Measurements from ENCODE around the gene ARHGAP26. TPM values are rescaled to one million over a fixed set of nuclear protein-coding genes. Genes with fewer than 3 reads are reported as not detected.

ARHGAP26 gene
- total RNA-seq, 1 experiment from 2014 or later, result 65.5 TPM

DNA sequence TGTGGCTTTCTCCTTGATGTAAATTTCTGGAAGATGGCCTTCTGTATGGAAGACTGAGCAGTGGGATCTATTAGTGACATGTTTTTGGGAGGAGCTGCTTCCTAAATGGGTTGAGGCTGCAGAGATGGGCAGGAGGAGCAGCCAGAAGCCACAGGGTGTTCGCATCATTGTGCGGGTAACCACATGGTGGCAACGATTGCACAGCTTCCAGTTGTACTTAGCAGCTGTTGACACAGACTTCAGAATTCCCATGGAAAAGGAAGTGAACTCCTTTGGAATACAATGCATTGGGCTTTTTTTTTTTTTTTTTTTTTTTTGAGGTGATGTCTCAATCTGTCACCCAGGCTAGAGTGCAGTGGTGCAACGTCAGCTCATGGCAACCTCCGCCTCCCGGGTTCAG is 336.0 kb downstream of the ARHGAP26 start:
- no TSS peak for BruUV-seq (replicated peaks)
- DNase-seq (ENCODE audit: low read depth, low spot score), result peak; percentile 20
- Histone ChIP-seq H3K4me1 (ENCODE audit: control insufficient read depth, insufficient read depth, low read length) (peaks cover 3% of the 10 kb centered on the region; the same call in 1 of the 2 replicates), H3K4me3 (ENCODE audit: low read depth in 2 of 2, low read length in 2 of 2) (no peak overlapping the region), H3K36me3 (ENCODE audit: control insufficient read depth, insufficient read depth, low read length) (no peaks in the 10 kb centered on the region), H3K27me3 (ENCODE audit: control insufficient read depth, insufficient read depth, low read length) (no peaks in the 10 kb centered on the region), H3K9me3 (ENCODE audit: control insufficient read depth, insufficient read depth, low read depth, low read length) (no peaks in the 10 kb centered on the region), H3K27ac (ENCODE audit: low read length) (no peak overlapping the region)
- ATAC-seq, result peak; percentile 76; the same call in 1 of the 2 replicates
- TF ChIP-seq POLR2AphosphoS5 (IDR thresholded peaks at IDR 0.05; ENCODE audit: low read depth, low read length) (no peak), TCF7L2 (IDR thresholded peaks at IDR 0.05; ENCODE audit: low read depth, low read length) (no peak), SIN3A (IDR thresholded peaks at IDR 0.05; ENCODE audit: borderline replicate concordance, insufficient read depth, low read depth, low read length) (no peak)
- TF ChIP-seq, protein P1, sequence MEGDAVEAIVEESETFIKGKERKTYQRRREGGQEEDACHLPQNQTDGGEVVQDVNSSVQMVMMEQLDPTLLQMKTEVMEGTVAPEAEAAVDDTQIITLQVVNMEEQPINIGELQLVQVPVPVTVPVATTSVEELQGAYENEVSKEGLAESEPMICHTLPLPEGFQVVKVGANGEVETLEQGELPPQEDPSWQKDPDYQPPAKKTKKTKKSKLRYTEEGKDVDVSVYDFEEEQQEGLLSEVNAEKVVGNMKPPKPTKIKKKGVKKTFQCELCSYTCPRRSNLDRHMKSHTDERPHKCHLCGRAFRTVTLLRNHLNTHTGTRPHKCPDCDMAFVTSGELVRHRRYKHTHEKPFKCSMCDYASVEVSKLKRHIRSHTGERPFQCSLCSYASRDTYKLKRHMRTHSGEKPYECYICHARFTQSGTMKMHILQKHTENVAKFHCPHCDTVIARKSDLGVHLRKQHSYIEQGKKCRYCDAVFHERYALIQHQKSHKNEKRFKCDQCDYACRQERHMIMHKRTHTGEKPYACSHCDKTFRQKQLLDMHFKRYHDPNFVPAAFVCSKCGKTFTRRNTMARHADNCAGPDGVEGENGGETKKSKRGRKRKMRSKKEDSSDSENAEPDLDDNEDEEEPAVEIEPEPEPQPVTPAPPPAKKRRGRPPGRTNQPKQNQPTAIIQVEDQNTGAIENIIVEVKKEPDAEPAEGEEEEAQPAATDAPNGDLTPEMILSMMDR (IDR thresholded peaks at IDR 0.05), result peak; percentile 33
- TF ChIP-seq, protein P2, sequence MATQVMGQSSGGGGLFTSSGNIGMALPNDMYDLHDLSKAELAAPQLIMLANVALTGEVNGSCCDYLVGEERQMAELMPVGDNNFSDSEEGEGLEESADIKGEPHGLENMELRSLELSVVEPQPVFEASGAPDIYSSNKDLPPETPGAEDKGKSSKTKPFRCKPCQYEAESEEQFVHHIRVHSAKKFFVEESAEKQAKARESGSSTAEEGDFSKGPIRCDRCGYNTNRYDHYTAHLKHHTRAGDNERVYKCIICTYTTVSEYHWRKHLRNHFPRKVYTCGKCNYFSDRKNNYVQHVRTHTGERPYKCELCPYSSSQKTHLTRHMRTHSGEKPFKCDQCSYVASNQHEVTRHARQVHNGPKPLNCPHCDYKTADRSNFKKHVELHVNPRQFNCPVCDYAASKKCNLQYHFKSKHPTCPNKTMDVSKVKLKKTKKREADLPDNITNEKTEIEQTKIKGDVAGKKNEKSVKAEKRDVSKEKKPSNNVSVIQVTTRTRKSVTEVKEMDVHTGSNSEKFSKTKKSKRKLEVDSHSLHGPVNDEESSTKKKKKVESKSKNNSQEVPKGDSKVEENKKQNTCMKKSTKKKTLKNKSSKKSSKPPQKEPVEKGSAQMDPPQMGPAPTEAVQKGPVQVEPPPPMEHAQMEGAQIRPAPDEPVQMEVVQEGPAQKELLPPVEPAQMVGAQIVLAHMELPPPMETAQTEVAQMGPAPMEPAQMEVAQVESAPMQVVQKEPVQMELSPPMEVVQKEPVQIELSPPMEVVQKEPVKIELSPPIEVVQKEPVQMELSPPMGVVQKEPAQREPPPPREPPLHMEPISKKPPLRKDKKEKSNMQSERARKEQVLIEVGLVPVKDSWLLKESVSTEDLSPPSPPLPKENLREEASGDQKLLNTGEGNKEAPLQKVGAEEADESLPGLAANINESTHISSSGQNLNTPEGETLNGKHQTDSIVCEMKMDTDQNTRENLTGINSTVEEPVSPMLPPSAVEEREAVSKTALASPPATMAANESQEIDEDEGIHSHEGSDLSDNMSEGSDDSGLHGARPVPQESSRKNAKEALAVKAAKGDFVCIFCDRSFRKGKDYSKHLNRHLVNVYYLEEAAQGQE (IDR thresholded peaks at IDR 0.05; ENCODE audit: insufficient read depth in 1 of 2, low read depth in 2 of 2, low read length in 1 of 2), result no peak
- intact Hi-C loops (cut with micrococcal nuclease; ENCODE audit: unreplicated experiment), result no loop called here
- ChIA-PET CTCF (interaction anchor here (0.5 to 0.7 kb wide), 2 partner anchors 9 to 695 kb away, joined by 5 to 7 read pairs; no protein-coding TSS in a partner anchor), POLR2A (no interaction called here)
- in situ Hi-C loops (cut with HindIII; ENCODE audit: low pct_unique_long_range_greater_than_20kb, low sequenced_read_pairs), result no loop called here

DNA sequence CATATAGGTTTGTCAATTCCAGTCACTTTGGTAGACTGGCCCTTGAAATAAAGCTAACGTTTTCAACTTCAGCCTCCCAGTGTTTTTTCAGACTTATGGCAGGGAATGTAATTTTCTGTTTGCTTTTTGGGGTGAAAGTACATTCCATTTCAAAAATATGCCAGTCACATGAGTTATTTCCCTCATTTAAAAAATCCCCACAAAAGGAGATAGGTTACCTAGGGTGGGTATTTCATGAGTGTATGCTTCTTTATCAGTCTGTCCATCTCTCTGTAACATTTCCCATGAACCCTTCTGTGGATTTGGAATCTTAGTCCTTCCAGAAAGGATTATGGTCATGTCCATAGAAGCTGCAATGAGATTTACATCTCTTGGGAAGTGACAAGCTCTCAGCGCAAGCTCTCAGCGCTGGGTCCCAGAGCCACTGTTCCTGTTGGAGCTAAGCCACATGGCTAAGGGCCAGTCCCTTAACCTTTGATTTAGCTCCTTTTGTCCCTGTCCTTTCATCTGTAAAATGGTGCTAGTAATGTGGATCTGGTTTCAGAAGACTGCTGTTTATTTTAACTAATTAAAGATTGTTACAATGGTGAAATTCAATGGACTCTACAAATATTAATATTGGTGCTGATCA is 338.4 kb downstream of the ARHGAP26 start:
- no peak overlapping the region for H3K4me3 ChIP-seq (ENCODE audit: low read depth in 2 of 2, low read length in 2 of 2)
- DNase-seq (ENCODE audit: low read depth, low spot score), result no peak
- no peak for ATAC-seq
- no peak overlapping the region for H3K27ac ChIP-seq (ENCODE audit: low read length)
- BruUV-seq (replicated peaks), result no TSS peak
- ChIA-PET CTCF (no interaction called here), POLR2A (interaction anchor here (0.6 to 0.9 kb wide), 2 partner anchors 11 to 285 kb away, joined by 3 read pairs; no protein-coding TSS in a partner anchor)
- intact Hi-C loops (cut with micrococcal nuclease; ENCODE audit: unreplicated experiment) (no loop called here), in situ Hi-C loops (cut with HindIII; ENCODE audit: low pct_unique_long_range_greater_than_20kb, low sequenced_read_pairs) (no loop called here)
- no peaks in the 10 kb centered on the region for H3K27me3 ChIP-seq (ENCODE audit: control insufficient read depth, insufficient read depth, low read length)
- H3K36me3 ChIP-seq (ENCODE audit: control insufficient read depth, insufficient read depth, low read length), result no peaks in the 10 kb centered on the region
- H3K9me3 ChIP-seq (ENCODE audit: control insufficient read depth, insufficient read depth, low read depth, low read length), result no peaks in the 10 kb centered on the region
- no peak for TF ChIP-seq TCF7L2 (IDR thresholded peaks at IDR 0.05; ENCODE audit: low read depth, low read length)
- no peak for TF ChIP-seq POLR2AphosphoS5 (IDR thresholded peaks at IDR 0.05; ENCODE audit: low read depth, low read length)
- no peak for TF ChIP-seq SIN3A (IDR thresholded peaks at IDR 0.05; ENCODE audit: borderline replicate concordance, insufficient read depth, low read depth, low read length)
- TF ChIP-seq, protein P1 (IDR thresholded peaks at IDR 0.05), result no peak
- TF ChIP-seq, protein P2 (IDR thresholded peaks at IDR 0.05; ENCODE audit: insufficient read depth in 1 of 2, low read depth in 2 of 2, low read length in 1 of 2), result no peak
- H3K4me1 ChIP-seq (ENCODE audit: control insufficient read depth, insufficient read depth, low read length), result peaks cover 3% of the 10 kb centered on the region; the same call in 1 of the 2 replicates
